NCI-H524 (cell line): ENCODE results near the gene VSTM2L.
"Not testable (repeated sequence)": the region's sequence is repeated elsewhere in the genome, so short reads cannot be mapped to it uniquely, and the experiment has no call there.

Experiments used
- DNase-seq, 2 experiments: peaks; one replicate each; lab custom pipeline; 2025; lab: John Stamatoyannopoulos, UW

The VSTM2L gene

GRCh38 chr20:37937686-37938085 lies 34.8 kb downstream of the VSTM2L start:
- no peak for DNase-seq

GRCh38 chr20:37938181-37938750 lies 35.3 kb downstream of the VSTM2L start:
- no peak for DNase-seq

GRCh38 chr20:37938954-37939353 lies 36.0 kb downstream of the VSTM2L start:
- no peak for DNase-seq

GRCh38 chr20:37939701-37940560 lies 37.0 kb downstream of the VSTM2L start:
- DNase-seq: peak in 1 of 2 experiments; percentile 46

- no peak for DNase-seq
Observed at GRCh38 chr20:37940858-37941257, 37.9 kb downstream of the VSTM2L start.

- peak in 1 of 2 experiments; percentile 60 for DNase-seq
Observed at GRCh38 chr20:37941332-37941731, 38.4 kb downstream of the VSTM2L start.

GRCh38 chr20:37941992-37942391 lies 39.1 kb downstream of the VSTM2L start:
- DNase-seq: no peak

GRCh38 chr20:37943033-37943432 lies 40.1 kb downstream of the VSTM2L start:
- no peak for DNase-seq

GRCh38 chr20:37943501-37944455 lies 40.9 kb downstream of the VSTM2L start:
- DNase-seq: no peak

- no peak for DNase-seq
Observed at GRCh38 chr20:37944456-37944981, 41.6 kb downstream of the VSTM2L start.

GRCh38 chr20:37945091-37945547 lies 42.2 kb downstream of the VSTM2L start:
- no peak for DNase-seq

GRCh38 chr20:37946946-37947345 lies 44.0 kb downstream of the VSTM2L start:
- DNase-seq: no peak

GRCh38 chr20:37947943-37948342 lies 45.0 kb downstream of the VSTM2L start:
- no peak for DNase-seq

- DNase-seq: no peak
Observed at GRCh38 chr20:37948956-37949355, 46.0 kb downstream of the VSTM2L start.

GRCh38 chr20:37954190-37954589 lies 51.3 kb downstream of the VSTM2L start:
- DNase-seq: no peak

GRCh38 chr20:37954626-37955025 lies 51.7 kb downstream of the VSTM2L start:
- DNase-seq: no peak

GRCh38 chr20:37955511-37955910 lies 52.6 kb downstream of the VSTM2L start:
- DNase-seq: no peak

GRCh38 chr20:37956107-37956585 lies 53.2 kb downstream of the VSTM2L start:
- peak; percentile 20 to 59 for DNase-seq

GRCh38 chr20:37958856-37959520 lies 56.1 kb downstream of the VSTM2L start:
- no peak for DNase-seq

GRCh38 chr20:37961066-37961465 lies 58.1 kb downstream of the VSTM2L start:
- DNase-seq: no peak

GRCh38 chr20:37963483-37963882 lies 60.6 kb downstream of the VSTM2L start:
- not testable (repeated sequence) for DNase-seq
